HCT116 (cell line): ENCODE measurements around the gene RBM33. TPM values are rescaled to one million over a fixed set of nuclear protein-coding genes. Genes with fewer than 3 reads are reported as not detected.

Source experiments
- ATAC-seq: fragments of 200-7000 bp; cut with Tn5 transposase; 2 replicates; pipeline ENCODE4 v1.9.1; 2020; ENCODE audit warnings: mild to moderate bottlenecking, moderate library complexity
- BruUV-seq: library from RNA; stranded (reverse); fragments of 400-500 nt; replicated peaks from 2 replicates; lab custom pipeline; 2021; lab: Mats Ljungman, UMichigan
- CTCF ChIA-PET: fragments of 300-600 bp; sonication (Branson Sonifier 250); formaldehyde crosslinking; loops from one replicate; lab custom pipeline; 2021; ENCODE audit warnings: antibody characterized with exemption; lab: Charles Lee
- POLR2A ChIA-PET: fragments of 300-600, 350-600 bp; sonication (Branson Sonifier 250); formaldehyde crosslinking; loops from one replicate; lab custom pipeline; 2021; ENCODE audit warnings: antibody characterized with exemption; lab: Charles Lee
- RAD21 ChIA-PET, 2 experiments: fragments of 300-600 bp; sonication (Branson Sonifier 250); formaldehyde crosslinking; loops; one replicate each; lab custom pipeline; 2023; ENCODE audit warnings: low total read pairs in 2 of 2; ENCODE audit not compliant: uncharacterized antibody in 2 of 2, unreplicated experiment in 2 of 2, low non-redundant PET in 1 of 2; lab: Charles Lee
- DNase-seq: peaks from one replicate; pipeline ENCODE4 v3.0.0-alpha.2; 2010; ENCODE audit warnings: low read depth, low spot score
- H2AFZ ChIP-seq: fragments of 200-600 bp; shearing (Covaris generic), sonication (generic); 2 replicates; pipeline ENCODE4 v1.6.1; 2017; ENCODE audit warnings: low read depth, mixed run types, mixed read lengths, antibody characterized with exemption, low read length; ENCODE audit not compliant: poor library complexity, severe bottlenecking
- H3K27ac ChIP-seq: 2 replicates; pipeline ENCODE4 v1.5.1; 2012; ENCODE audit warnings: low read depth, low read length
- H3K27me3 ChIP-seq: fragments of 200-600 bp; sonication (generic); 2 replicates; pipeline ENCODE4 v1.6.1; 2016; ENCODE audit warnings: mixed run types, low read length, mixed read lengths; ENCODE audit not compliant: insufficient read depth
- H3K36me3 ChIP-seq, 2 experiments: fragments of 200-500 bp in 1 of 2; fragments of 200-600 bp in 1 of 2; sonication (Bioruptor generic) in 1 of 2; sonication (generic) in 1 of 2; 2 replicates each; pipeline versions ENCODE4 v1.5.1 to v1.6.1; 2014 to 2016; ENCODE audit warnings: low read length in 2 of 2, inconsistent platforms in 1 of 2, mixed read lengths in 1 of 2, mixed run types in 1 of 2; ENCODE audit not compliant: insufficient read depth in 2 of 2, control insufficient read depth in 1 of 2
- H3K4me1 ChIP-seq, 2 experiments: fragments of 200-600 bp in 1 of 2; sonication (generic) in 1 of 2; 2 replicates each; pipeline versions ENCODE4 v1.5.1 to v1.6.1; 2012 to 2017; ENCODE audit warnings: low read length in 2 of 2, inconsistent platforms in 1 of 2, mild to moderate bottlenecking in 1 of 2, mixed read lengths in 1 of 2, mixed run types in 1 of 2, moderate library complexity in 1 of 2; ENCODE audit not compliant: insufficient read depth in 2 of 2, control insufficient read depth in 1 of 2
- H3K4me2 ChIP-seq: fragments of 200-600 bp; sonication (generic); 2 replicates; pipeline ENCODE4 v1.6.1; 2017; ENCODE audit warnings: mixed run types, low read length, mixed read lengths
- H3K4me3 ChIP-seq, 2 experiments: fragments of 200-600 bp in 1 of 2; sonication (generic) in 1 of 2; replicated peaks in 1 of 2; 2 replicates each; pipeline ENCODE4 v1.5.1; 2011 to 2016; ENCODE audit warnings: low read length in 2 of 2, control low read depth in 1 of 2, low read depth in 1 of 2, mild to moderate bottlenecking in 1 of 2, mixed read lengths in 1 of 2, mixed run types in 1 of 2
- H3K79me2 ChIP-seq: fragments of 200-600 bp; sonication (generic); 2 replicates; pipeline ENCODE4 v1.6.1; 2017; ENCODE audit warnings: mild to moderate bottlenecking, mixed run types, low read length, moderate library complexity, mixed read lengths; ENCODE audit not compliant: insufficient read depth
- H3K9ac ChIP-seq: fragments of 200-600 bp; sonication (generic); 2 replicates; pipeline ENCODE4 v1.6.1; 2016; ENCODE audit warnings: low read length, mixed read lengths
- H3K9me2 ChIP-seq: fragments of 200-600 bp; sonication (generic), shearing (Covaris generic); 2 replicates; pipeline ENCODE4 v1.6.1; 2017; ENCODE audit warnings: mixed run types, mild to moderate bottlenecking, moderate library complexity; ENCODE audit not compliant: insufficient read depth
- H3K9me3 ChIP-seq, 2 experiments: fragments of 200-500 bp in 1 of 2; fragments of 200-600 bp in 1 of 2; sonication (Bioruptor generic) in 1 of 2; sonication (generic) in 1 of 2; 2 replicates each; pipeline ENCODE4 v1.6.1; 2014 to 2017; ENCODE audit warnings: low read length in 2 of 2, mixed read lengths in 2 of 2, inconsistent platforms in 1 of 2, low read depth in 1 of 2, mild to moderate bottlenecking in 1 of 2, mixed run types in 1 of 2, moderate library complexity in 1 of 2; ENCODE audit not compliant: control insufficient read depth in 1 of 2, insufficient read depth in 1 of 2
- H4K20me1 ChIP-seq: fragments of 200-600 bp; sonication (generic), shearing (Covaris generic); 2 replicates; pipeline ENCODE4 v1.6.1; 2017; ENCODE audit warnings: mixed run types, mild to moderate bottlenecking, moderate library complexity; ENCODE audit not compliant: insufficient read depth
- CBX3 ChIP-seq: IDR thresholded peaks from 2 replicates; pipeline ENCODE4 v1.6.1; 2012; ENCODE audit warnings: low read depth
- CEBPB ChIP-seq: IDR thresholded peaks from 2 replicates; pipeline ENCODE4 v1.6.1; 2012; ENCODE audit warnings: low read depth
- EGR1 ChIP-seq: IDR thresholded peaks from 2 replicates; pipeline ENCODE4 v1.6.1; 2012; ENCODE audit warnings: low read depth
- ELF1 ChIP-seq: IDR thresholded peaks from 2 replicates; pipeline ENCODE4 v1.6.1; 2012; ENCODE audit warnings: low read depth, borderline replicate concordance
- EZH2phosphoT487 ChIP-seq: fragments of 200-600 bp; IDR thresholded peaks from 2 replicates; pipeline ENCODE4 v1.6.1; 2018; ENCODE audit warnings: antibody characterized with exemption, borderline replicate concordance
- POLR2A ChIP-seq: IDR thresholded peaks from 2 replicates; pipeline ENCODE4 v1.7.0; 2011; ENCODE audit warnings: borderline replicate concordance; ENCODE audit not compliant: insufficient read depth, insufficient read length; ENCODE audit errors: extremely low read depth
- POLR2AphosphoS5 ChIP-seq: IDR thresholded peaks from 2 replicates; pipeline ENCODE4 v1.6.1; 2011; ENCODE audit warnings: mild to moderate bottlenecking, low read depth, low read length, moderate library complexity
- RAD21 ChIP-seq: IDR thresholded peaks from 2 replicates; pipeline ENCODE4 v1.6.1; 2012; ENCODE audit warnings: low read depth, mild to moderate bottlenecking
- SIN3A ChIP-seq: IDR thresholded peaks from 2 replicates; pipeline ENCODE4 v1.6.1; 2012; ENCODE audit warnings: low read depth
- SRF ChIP-seq: IDR thresholded peaks from 2 replicates; pipeline ENCODE4 v1.6.1; 2012; ENCODE audit warnings: low read depth
- YY1 ChIP-seq: IDR thresholded peaks from 2 replicates; pipeline ENCODE4 v1.6.1; 2011; ENCODE audit warnings: low read length, low read depth, moderate library complexity, mild to moderate bottlenecking; ENCODE audit not compliant: insufficient replicate concordance; ENCODE audit errors: extremely low read depth
- ZNF274 ChIP-seq: fragments of 200-500 bp; sonication (Bioruptor generic); IDR thresholded peaks from 2 replicates; pipeline ENCODE4 v1.6.1; 2014; ENCODE audit warnings: mild to moderate bottlenecking, low read depth, low read length, inconsistent platforms
- intact Hi-C: fragments of 100-400 bp; cut with micrococcal nuclease; formaldehyde crosslinking; loops from 2 replicates; pipeline ENCODE4 v1.10.0; 2022
- total RNA-seq: library from RNA; stranded (reverse); gene quantifications from one replicate; pipeline ENCODE4 v1.2.1, GENCODE V29; 2021; ENCODE audit not compliant: unreplicated experiment
- TF ChIP-seq, protein P1 (sequence below), 3 experiments: fragments of 200-600 bp in 1 of 3; sonication (generic) in 1 of 3; IDR thresholded peaks in 2 of 3; conservative IDR thresholded peaks in 1 of 3; 2 replicates each; pipeline ENCODE4 v1.5.1; 2012 to 2017; ENCODE audit warnings: low read depth in 2 of 3, low read length in 2 of 3, antibody characterized with exemption in 1 of 3, borderline replicate concordance in 1 of 3, control low read depth in 1 of 3, mild to moderate bottlenecking in 1 of 3, mixed read lengths in 1 of 3, mixed run types in 1 of 3, moderate library complexity in 1 of 3; ENCODE audit not compliant: insufficient read depth in 1 of 3
- TF ChIP-seq, protein P2 (sequence below): IDR thresholded peaks from 2 replicates; pipeline ENCODE4 v1.6.1; 2012
- TF ChIP-seq, protein P3 (sequence below): IDR thresholded peaks from 2 replicates; pipeline ENCODE4 v1.6.1; 2012
- TF ChIP-seq, protein P4 (sequence below): IDR thresholded peaks from 2 replicates; pipeline ENCODE4 v1.6.1; 2011; ENCODE audit warnings: mild to moderate bottlenecking, low read length, moderate library complexity; ENCODE audit not compliant: insufficient replicate concordance; ENCODE audit errors: extremely low read depth

Gene RBM33
- total RNA-seq, 1 experiment from 2014 or later, result 64.3 TPM

DNA sequence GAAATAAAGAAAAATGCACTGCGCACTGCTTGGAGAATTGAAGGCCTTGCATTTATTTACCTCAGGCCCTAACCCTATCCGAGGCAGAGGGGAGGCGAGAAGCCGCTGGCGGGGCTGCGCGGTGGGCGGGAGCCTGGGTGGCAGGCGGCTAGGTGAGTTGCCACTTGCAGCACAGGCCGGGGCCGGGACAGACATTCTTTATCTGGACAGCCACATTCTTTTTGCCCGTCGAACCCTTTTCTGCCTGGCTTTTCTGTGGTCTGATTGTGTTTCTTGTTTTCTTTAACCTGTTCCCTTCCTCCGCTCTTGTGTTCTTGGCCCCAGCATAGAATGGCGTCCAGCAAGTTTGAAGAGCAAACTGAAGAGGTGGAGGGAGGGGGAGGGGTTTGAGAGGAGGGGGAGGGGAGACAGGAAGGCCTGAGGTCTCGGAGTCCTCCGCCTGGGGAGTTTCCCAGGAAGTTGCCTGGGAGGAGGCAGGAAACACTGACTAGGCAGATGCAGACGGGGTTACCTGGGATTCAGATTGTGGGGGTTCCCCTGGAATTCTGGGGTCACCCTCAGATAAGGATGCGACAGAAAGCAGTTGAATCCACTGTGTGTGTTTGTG is 162.7 kb downstream of the RBM33 start (continued):
- TF ChIP-seq, protein P1, sequence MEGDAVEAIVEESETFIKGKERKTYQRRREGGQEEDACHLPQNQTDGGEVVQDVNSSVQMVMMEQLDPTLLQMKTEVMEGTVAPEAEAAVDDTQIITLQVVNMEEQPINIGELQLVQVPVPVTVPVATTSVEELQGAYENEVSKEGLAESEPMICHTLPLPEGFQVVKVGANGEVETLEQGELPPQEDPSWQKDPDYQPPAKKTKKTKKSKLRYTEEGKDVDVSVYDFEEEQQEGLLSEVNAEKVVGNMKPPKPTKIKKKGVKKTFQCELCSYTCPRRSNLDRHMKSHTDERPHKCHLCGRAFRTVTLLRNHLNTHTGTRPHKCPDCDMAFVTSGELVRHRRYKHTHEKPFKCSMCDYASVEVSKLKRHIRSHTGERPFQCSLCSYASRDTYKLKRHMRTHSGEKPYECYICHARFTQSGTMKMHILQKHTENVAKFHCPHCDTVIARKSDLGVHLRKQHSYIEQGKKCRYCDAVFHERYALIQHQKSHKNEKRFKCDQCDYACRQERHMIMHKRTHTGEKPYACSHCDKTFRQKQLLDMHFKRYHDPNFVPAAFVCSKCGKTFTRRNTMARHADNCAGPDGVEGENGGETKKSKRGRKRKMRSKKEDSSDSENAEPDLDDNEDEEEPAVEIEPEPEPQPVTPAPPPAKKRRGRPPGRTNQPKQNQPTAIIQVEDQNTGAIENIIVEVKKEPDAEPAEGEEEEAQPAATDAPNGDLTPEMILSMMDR (IDR thresholded peaks at IDR 0.05 in 2 of 3, conservative IDR thresholded peaks at IDR 0.05 in 1 of 3; ENCODE audit: borderline replicate concordance in 1 of 3, insufficient read depth in 1 of 3, low read depth in 2 of 3, low read length in 2 of 3), result no peak
- TF ChIP-seq EZH2phosphoT487 (no peak), RAD21 (no peak), CBX3 (no peak), YY1 (no peak), EGR1 (no peak), POLR2A (no peak)

DNA sequence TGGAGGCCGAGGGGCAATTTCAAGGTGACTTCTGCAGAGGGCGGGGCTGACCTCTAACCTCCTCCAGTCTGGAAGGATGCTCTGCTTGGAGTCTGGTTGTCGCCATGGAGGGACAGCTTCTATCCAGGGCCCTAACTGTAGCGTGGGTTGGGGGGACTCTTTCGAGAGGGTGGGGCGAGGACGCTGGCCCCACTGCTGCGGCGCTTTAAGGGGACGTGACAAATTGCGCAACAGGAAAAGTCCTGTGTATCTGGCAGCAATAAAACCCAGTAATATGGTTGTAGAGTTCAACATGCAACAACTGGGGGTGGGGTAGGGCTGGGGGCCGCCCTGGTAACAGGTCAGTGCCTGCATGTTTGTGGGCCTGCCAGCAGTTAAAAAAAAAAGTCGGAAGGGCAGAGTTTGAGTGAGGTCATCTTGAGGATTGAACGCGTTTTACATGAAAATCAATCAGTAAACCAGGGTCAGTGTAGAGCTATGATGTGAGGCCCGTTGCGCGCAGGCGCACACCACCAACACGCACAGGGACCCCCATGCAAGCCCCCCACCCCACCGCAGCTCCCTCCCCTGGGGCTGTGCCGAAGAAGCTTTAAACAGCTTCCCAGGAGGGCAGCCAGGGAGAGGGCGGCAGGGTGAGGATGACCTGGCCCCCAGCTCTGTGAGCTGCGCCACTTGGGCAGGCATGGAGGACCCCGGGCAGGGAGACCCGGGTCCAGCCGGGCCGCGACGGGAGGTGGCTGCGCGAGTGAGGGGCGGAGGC is 163.5 kb downstream of the RBM33 start:
- CTCF ChIA-PET, result no interaction called here
- TF ChIP-seq, protein P1 (IDR thresholded peaks at IDR 0.05 in 2 of 3, conservative IDR thresholded peaks at IDR 0.05 in 1 of 3; ENCODE audit: borderline replicate concordance in 1 of 3, insufficient read depth in 1 of 3, low read depth in 2 of 3, low read length in 2 of 3), result no peak
- TF ChIP-seq POLR2AphosphoS5 (no peak), SIN3A (no peak), ELF1 (no peak), RAD21 (no peak), EZH2phosphoT487 (no peak), SRF (no peak), CEBPB (no peak; the same call in 1 of the 2 replicates), ZNF274 (no peak), YY1 (no peak), EGR1 (no peak)
- TF ChIP-seq, protein P2, sequence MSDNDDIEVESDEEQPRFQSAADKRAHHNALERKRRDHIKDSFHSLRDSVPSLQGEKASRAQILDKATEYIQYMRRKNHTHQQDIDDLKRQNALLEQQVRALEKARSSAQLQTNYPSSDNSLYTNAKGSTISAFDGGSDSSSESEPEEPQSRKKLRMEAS, result no peak
- TF ChIP-seq, protein P3, sequence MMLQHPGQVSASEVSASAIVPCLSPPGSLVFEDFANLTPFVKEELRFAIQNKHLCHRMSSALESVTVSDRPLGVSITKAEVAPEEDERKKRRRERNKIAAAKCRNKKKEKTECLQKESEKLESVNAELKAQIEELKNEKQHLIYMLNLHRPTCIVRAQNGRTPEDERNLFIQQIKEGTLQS, result no peak
- TF ChIP-seq, protein P4, sequence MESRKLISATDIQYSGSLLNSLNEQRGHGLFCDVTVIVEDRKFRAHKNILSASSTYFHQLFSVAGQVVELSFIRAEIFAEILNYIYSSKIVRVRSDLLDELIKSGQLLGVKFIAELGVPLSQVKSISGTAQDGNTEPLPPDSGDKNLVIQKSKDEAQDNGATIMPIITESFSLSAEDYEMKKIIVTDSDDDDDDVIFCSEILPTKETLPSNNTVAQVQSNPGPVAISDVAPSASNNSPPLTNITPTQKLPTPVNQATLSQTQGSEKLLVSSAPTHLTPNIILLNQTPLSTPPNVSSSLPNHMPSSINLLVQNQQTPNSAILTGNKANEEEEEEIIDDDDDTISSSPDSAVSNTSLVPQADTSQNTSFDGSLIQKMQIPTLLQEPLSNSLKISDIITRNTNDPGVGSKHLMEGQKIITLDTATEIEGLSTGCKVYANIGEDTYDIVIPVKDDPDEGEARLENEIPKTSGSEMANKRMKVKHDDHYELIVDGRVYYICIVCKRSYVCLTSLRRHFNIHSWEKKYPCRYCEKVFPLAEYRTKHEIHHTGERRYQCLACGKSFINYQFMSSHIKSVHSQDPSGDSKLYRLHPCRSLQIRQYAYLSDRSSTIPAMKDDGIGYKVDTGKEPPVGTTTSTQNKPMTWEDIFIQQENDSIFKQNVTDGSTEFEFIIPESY, result no peak
- TF ChIP-seq, all 23 proteins: peak for 0
- no peaks in the 10 kb centered on the region for H4K20me1 ChIP-seq
- H3K27ac ChIP-seq, result no peak overlapping the region
- no peaks in the 10 kb centered on the region for H3K36me3 ChIP-seq
- DNase-seq (no peak), ATAC-seq (no peak)
- H3K9me3 ChIP-seq, result no peaks in the 10 kb centered on the region
- H3K27me3 ChIP-seq, result 0 out of 2 replicates have a peak, but pooled peaks cover 5% of the 10 kb centered on the region
- intact Hi-C loops, result loop anchor here (2.0 kb wide), 1 partner anchor 833 kb away; the partner anchor contains the start of gene RNF32
- H3K9ac ChIP-seq, result no peak overlapping the region
- no peaks in the 10 kb centered on the region for H3K9me2 ChIP-seq
- no peak overlapping the region for H3K4me2 ChIP-seq
- BruUV-seq, result no TSS peak
- ChIA-PET RAD21 (no interaction called here), POLR2A (no interaction called here)
- H2AFZ ChIP-seq, result no peak overlapping the region
- H3K4me3 ChIP-seq, result no peak overlapping the region
- peaks cover 5 to 22% of the 10 kb centered on the region in 2 experiments; a peak in 3 of 4 replicates for H3K4me1 ChIP-seq
- no peaks in the 10 kb centered on the region for H3K79me2 ChIP-seq
